ENCODE results near the gene FHIT.
"Not testable (repeated sequence)": the region's sequence is repeated elsewhere in the genome, so short reads cannot be mapped to it uniquely, and the experiment has no call there.

Gene FHIT

DNA sequence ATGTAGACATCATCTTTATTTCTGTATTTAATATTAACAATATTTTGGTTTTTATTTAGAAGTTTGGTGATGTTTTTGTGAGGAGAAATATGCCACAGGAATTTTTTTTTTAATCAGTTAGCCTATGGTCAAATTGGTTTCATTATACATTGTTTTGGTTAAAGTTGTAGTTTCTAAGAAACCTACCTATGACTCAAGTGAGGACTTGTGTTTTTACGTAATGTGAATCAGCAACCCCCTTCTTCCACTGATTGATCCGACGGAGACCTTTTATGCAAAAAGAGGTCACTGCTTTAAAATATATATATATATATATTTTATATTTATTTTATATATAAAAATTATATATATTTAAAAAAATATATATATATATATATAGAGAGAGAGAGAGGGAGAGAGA, 698.1 kb downstream of the FHIT start:
- Histone ChIP-seq H3K27me3 (replicated peaks; ENCODE audit: control insufficient read depth, insufficient read depth, low read length) (no peaks in the 10 kb centered on the region), H3K4me3 (ENCODE audit: low read length) (no peak overlapping the region), H3K9me3 (ENCODE audit: control insufficient read depth, low read length) (no peaks in the 10 kb centered on the region), H3K36me3 (ENCODE audit: control insufficient read depth, insufficient read depth, low read length, severe bottlenecking) (no peaks in the 10 kb centered on the region), H3K9ac (ENCODE audit: low read length) (no peak overlapping the region), H3K4me1 (ENCODE audit: control insufficient read depth, insufficient read depth, low read length) (no peaks in the 10 kb centered on the region)
- DNase-seq (ENCODE audit: low read depth), result no peak

GRCh38 chr3:60552581-60552980, 698.7 kb downstream of the FHIT start:
- no peak for DNase-seq (ENCODE audit: low read depth)
- Histone ChIP-seq H3K27me3 (replicated peaks; ENCODE audit: control insufficient read depth, insufficient read depth, low read length) (no peaks in the 10 kb centered on the region), H3K4me3 (ENCODE audit: low read length) (no peak overlapping the region), H3K9ac (ENCODE audit: low read length) (no peak overlapping the region), H3K9me3 (ENCODE audit: control insufficient read depth, low read length) (no peaks in the 10 kb centered on the region), H3K4me1 (ENCODE audit: control insufficient read depth, insufficient read depth, low read length) (no peaks in the 10 kb centered on the region), H3K36me3 (ENCODE audit: control insufficient read depth, insufficient read depth, low read length, severe bottlenecking) (no peaks in the 10 kb centered on the region)

DNA sequence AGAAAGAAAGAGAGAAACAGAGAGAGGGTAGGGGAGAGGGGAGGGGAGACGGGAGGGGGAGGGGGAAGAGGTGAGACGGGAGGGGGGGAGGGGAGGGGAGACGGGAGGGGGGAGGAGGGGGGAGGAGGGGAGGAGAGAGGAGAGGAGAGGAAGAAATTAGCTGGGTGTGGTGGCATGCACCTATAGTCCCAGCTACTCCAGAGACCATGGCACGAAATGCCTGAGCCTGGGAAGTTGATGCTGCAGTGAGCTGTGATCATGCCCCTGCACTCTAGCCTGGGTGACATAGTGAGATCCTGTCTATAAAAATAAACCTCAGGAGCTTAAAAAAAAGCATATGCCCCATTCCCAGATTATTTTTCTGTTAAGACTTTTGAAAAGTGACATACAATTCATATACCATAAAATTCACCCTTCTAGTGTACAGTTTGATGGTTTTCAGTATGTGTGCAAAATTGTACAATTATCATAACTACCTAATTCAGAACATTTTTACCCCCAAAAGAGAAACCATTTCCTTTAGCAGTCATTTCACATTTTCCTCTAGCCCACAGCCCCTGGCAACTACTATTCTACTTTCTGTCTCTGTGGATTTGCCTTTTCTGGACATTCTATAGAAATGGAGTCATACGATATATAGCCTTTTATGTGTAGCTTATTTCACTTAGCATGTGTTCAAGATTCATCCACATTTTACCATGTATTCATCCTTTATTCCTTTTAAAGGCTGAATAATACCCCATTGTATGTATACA, 699.6 kb downstream of the FHIT start:
- H3K9me3 ChIP-seq (ENCODE audit: control insufficient read depth, low read length), result no peaks in the 10 kb centered on the region
- H3K9ac ChIP-seq (ENCODE audit: low read length), result no peak overlapping the region
- no peak overlapping the region for H3K4me3 ChIP-seq (ENCODE audit: low read length)
- no peaks in the 10 kb centered on the region for H3K4me1 ChIP-seq (ENCODE audit: control insufficient read depth, insufficient read depth, low read length)
- no peak for DNase-seq (ENCODE audit: low read depth)
- no peaks in the 10 kb centered on the region for H3K27me3 ChIP-seq (replicated peaks; ENCODE audit: control insufficient read depth, insufficient read depth, low read length)
- no peaks in the 10 kb centered on the region for H3K36me3 ChIP-seq (ENCODE audit: control insufficient read depth, insufficient read depth, low read length, severe bottlenecking)

DNA sequence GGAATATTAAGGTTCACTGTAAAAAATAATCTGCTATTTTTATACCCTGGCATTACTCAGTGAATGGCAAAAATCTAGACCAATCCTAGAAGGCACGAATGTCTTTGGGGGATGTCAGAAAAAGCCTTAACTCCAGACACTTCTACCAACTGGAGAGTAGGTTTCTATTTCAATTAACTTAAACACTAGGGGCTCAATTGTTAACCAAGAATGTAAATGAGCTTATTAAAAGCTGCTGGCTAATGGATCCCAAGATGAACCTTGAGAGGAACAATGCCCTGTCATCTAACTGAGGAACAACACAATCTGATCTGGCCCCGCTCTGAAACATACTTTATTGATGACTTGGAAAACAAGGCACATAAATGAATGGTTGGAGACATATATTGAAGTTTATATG, 701.4 kb downstream of the FHIT start:
- no peaks in the 10 kb centered on the region for H3K27me3 ChIP-seq (replicated peaks; ENCODE audit: control insufficient read depth, insufficient read depth, low read length)
- DNase-seq (ENCODE audit: low read depth), result no peak
- no peaks in the 10 kb centered on the region for H3K4me1 ChIP-seq (ENCODE audit: control insufficient read depth, insufficient read depth, low read length)
- no peak overlapping the region for H3K4me3 ChIP-seq (ENCODE audit: low read length)
- no peaks in the 10 kb centered on the region for H3K36me3 ChIP-seq (ENCODE audit: control insufficient read depth, insufficient read depth, low read length, severe bottlenecking)
- no peak overlapping the region for H3K9ac ChIP-seq (ENCODE audit: low read length)
- no peaks in the 10 kb centered on the region for H3K9me3 ChIP-seq (ENCODE audit: control insufficient read depth, low read length)

- no peaks in the 10 kb centered on the region for H3K27me3 ChIP-seq (replicated peaks; ENCODE audit: control insufficient read depth, insufficient read depth, low read length)
- DNase-seq (ENCODE audit: low read depth), result no peak
- H3K4me3 ChIP-seq (ENCODE audit: low read length), result no peak overlapping the region
- no peaks in the 10 kb centered on the region for H3K36me3 ChIP-seq (ENCODE audit: control insufficient read depth, insufficient read depth, low read length, severe bottlenecking)
- H3K9me3 ChIP-seq (ENCODE audit: control insufficient read depth, low read length), result no peaks in the 10 kb centered on the region
- H3K9ac ChIP-seq (ENCODE audit: low read length), result no peak overlapping the region
- H3K4me1 ChIP-seq (ENCODE audit: control insufficient read depth, insufficient read depth, low read length), result no peaks in the 10 kb centered on the region
These were observed 708.3 kb downstream of the FHIT start for GRCh38 chr3:60542995-60543394.

- H3K4me1 ChIP-seq (ENCODE audit: control insufficient read depth, insufficient read depth, low read length); H3K9me3 ChIP-seq (ENCODE audit: control insufficient read depth, low read length); H3K4me3 ChIP-seq (ENCODE audit: low read length); H3K9ac ChIP-seq (ENCODE audit: low read length); H3K36me3 ChIP-seq (ENCODE audit: control insufficient read depth, insufficient read depth, low read length, severe bottlenecking); H3K27me3 ChIP-seq (replicated peaks; ENCODE audit: control insufficient read depth, insufficient read depth, low read length); DNase-seq (ENCODE audit: low read depth): not testable (repeated sequence)
These were observed 711.9 kb downstream of the FHIT start for GRCh38 chr3:60539394-60539793.

GRCh38 chr3:60536420-60536819, 714.8 kb downstream of the FHIT start:
- H3K36me3 ChIP-seq (ENCODE audit: control insufficient read depth, insufficient read depth, low read length, severe bottlenecking), result no peaks in the 10 kb centered on the region

GRCh38 chr3:60531759-60532158, 719.5 kb downstream of the FHIT start:
- H3K4me1 ChIP-seq (ENCODE audit: control insufficient read depth, insufficient read depth, low read length), result no peaks in the 10 kb centered on the region
- no peaks in the 10 kb centered on the region for H3K27me3 ChIP-seq (replicated peaks; ENCODE audit: control insufficient read depth, insufficient read depth, low read length)
- H3K9me3 ChIP-seq (ENCODE audit: control insufficient read depth, low read length), result no peaks in the 10 kb centered on the region

More at GRCh38 chr3:60536420-60536819, 714.8 kb downstream of the FHIT start:
- no peaks in the 10 kb centered on the region for H3K27me3 ChIP-seq (replicated peaks; ENCODE audit: control insufficient read depth, insufficient read depth, low read length)
- no peak for DNase-seq (ENCODE audit: low read depth)
- no peaks in the 10 kb centered on the region for H3K9me3 ChIP-seq (ENCODE audit: control insufficient read depth, low read length)
- H3K4me1 ChIP-seq (ENCODE audit: control insufficient read depth, insufficient read depth, low read length), result no peaks in the 10 kb centered on the region
- no peak overlapping the region for H3K4me3 ChIP-seq (ENCODE audit: low read length)
- no peak overlapping the region for H3K9ac ChIP-seq (ENCODE audit: low read length)

GRCh38 chr3:60528651-60529050, 722.6 kb downstream of the FHIT start:
- Histone ChIP-seq H3K9ac (ENCODE audit: low read length) (no peak overlapping the region), H3K27me3 (replicated peaks; ENCODE audit: control insufficient read depth, insufficient read depth, low read length) (no peaks in the 10 kb centered on the region), H3K4me1 (ENCODE audit: control insufficient read depth, insufficient read depth, low read length) (no peaks in the 10 kb centered on the region), H3K36me3 (ENCODE audit: control insufficient read depth, insufficient read depth, low read length, severe bottlenecking) (no peaks in the 10 kb centered on the region), H3K4me3 (ENCODE audit: low read length) (no peak overlapping the region), H3K9me3 (ENCODE audit: control insufficient read depth, low read length) (no peaks in the 10 kb centered on the region)
- no peak for DNase-seq (ENCODE audit: low read depth)

More at GRCh38 chr3:60531759-60532158, 719.5 kb downstream of the FHIT start:
- no peaks in the 10 kb centered on the region for H3K36me3 ChIP-seq (ENCODE audit: control insufficient read depth, insufficient read depth, low read length, severe bottlenecking)
- no peak for DNase-seq (ENCODE audit: low read depth)
- no peak overlapping the region for H3K9ac ChIP-seq (ENCODE audit: low read length)
- H3K4me3 ChIP-seq (ENCODE audit: low read length), result no peak overlapping the region

- H3K9me3 ChIP-seq (ENCODE audit: control insufficient read depth, low read length), result no peaks in the 10 kb centered on the region
- no peak overlapping the region for H3K4me3 ChIP-seq (ENCODE audit: low read length)
- H3K27me3 ChIP-seq (replicated peaks; ENCODE audit: control insufficient read depth, insufficient read depth, low read length), result no peaks in the 10 kb centered on the region
- no peaks in the 10 kb centered on the region for H3K4me1 ChIP-seq (ENCODE audit: control insufficient read depth, insufficient read depth, low read length)
- no peaks in the 10 kb centered on the region for H3K36me3 ChIP-seq (ENCODE audit: control insufficient read depth, insufficient read depth, low read length, severe bottlenecking)
- DNase-seq (ENCODE audit: low read depth), result no peak
- H3K9ac ChIP-seq (ENCODE audit: low read length), result no peak overlapping the region
These were observed 727.7 kb downstream of the FHIT start for GRCh38 chr3:60523536-60523935.

DNA sequence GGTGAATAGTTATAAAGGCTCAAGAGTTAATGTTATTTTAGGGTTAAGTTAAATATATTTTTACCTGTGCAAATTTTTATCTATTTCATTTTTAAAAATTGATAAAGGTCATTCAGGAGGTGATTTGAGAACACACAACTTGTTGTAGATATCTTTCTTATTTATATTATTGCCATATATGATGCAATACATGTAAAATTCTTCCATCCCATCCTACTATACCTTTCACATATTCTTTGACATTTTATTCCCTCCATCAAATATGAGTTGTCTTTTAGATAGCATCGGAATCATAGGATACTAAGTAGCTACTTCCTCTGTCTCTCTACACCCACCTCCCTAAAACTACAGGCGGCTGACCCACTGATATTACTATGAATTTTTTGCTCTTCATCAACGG, 734.1 kb downstream of the FHIT start:
- H3K4me3 ChIP-seq (ENCODE audit: low read length), result no peak overlapping the region

DNA sequence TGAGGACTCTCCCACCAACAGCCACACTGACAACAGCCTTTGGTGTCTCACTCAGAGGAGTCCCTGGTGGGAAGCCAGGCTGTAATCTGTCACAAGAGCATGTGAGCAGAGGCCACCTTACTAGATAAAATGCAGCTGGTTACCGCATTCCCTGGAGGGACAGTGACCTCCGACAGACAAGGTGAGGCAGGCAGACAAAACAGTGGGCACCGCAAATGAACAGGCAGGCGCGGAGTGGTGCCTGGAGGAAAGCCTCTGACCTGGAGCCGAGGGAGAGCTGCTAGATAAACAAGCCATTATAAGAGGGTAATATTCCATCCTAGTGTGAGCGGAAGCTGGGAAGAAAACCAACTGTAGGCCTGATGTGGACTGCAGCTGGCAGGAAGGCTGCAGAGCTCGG, 736.4 kb downstream of the FHIT start:
- Histone ChIP-seq H3K36me3 (ENCODE audit: control insufficient read depth, insufficient read depth, low read length, severe bottlenecking) (no peaks in the 10 kb centered on the region), H3K4me3 (ENCODE audit: low read length) (no peak overlapping the region), H3K9me3 (ENCODE audit: control insufficient read depth, low read length) (peaks cover 15% of the 10 kb centered on the region), H3K9ac (ENCODE audit: low read length) (no peak overlapping the region), H3K4me1 (ENCODE audit: control insufficient read depth, insufficient read depth, low read length) (no peaks in the 10 kb centered on the region), H3K27me3 (replicated peaks; ENCODE audit: control insufficient read depth, insufficient read depth, low read length) (no peaks in the 10 kb centered on the region)
- DNase-seq (ENCODE audit: low read depth), result no peak

More for the DNA sequence above, 734.1 kb downstream of the FHIT start:
- no peaks in the 10 kb centered on the region for H3K36me3 ChIP-seq (ENCODE audit: control insufficient read depth, insufficient read depth, low read length, severe bottlenecking)
- DNase-seq (ENCODE audit: low read depth), result no peak
- H3K9ac ChIP-seq (ENCODE audit: low read length), result no peak overlapping the region
- H3K4me1 ChIP-seq (ENCODE audit: control insufficient read depth, insufficient read depth, low read length), result no peaks in the 10 kb centered on the region
- H3K27me3 ChIP-seq (replicated peaks; ENCODE audit: control insufficient read depth, insufficient read depth, low read length), result no peaks in the 10 kb centered on the region
- H3K9me3 ChIP-seq (ENCODE audit: control insufficient read depth, low read length), result peaks cover 8% of the 10 kb centered on the region
